GM04504 (cell line): ENCODE measurements around the gene SDHAF2.
A peak's percentile ranks its signal among the peaks of the same experiment; 100 is the strongest.
"Not testable (repeated sequence)": the region's sequence is repeated elsewhere in the genome, so short reads cannot be mapped to it uniquely, and the experiment has no call there.

Experiments
- DNase-seq: peaks from one replicate; pipeline ENCODE4 v3.0.0-alpha.2; 2012; ENCODE audit warnings: low read depth

SDHAF2 gene

GRCh38 chr11:61425367-61426131, 4.4 kb upstream of the SDHAF2 start:
- no peak for DNase-seq

- peak; percentile 32 for DNase-seq
Observed at GRCh38 chr11:61429346-61429690, 606 bp upstream of the SDHAF2 start.

- DNase-seq = not testable (repeated sequence)
Observed at GRCh38 chr11:61430839-61431238, 915 bp downstream of the SDHAF2 start.

- DNase-seq = no peak
Observed at GRCh38 chr11:61437496-61437895, 7.6 kb downstream of the SDHAF2 start.

GRCh38 chr11:61439615-61440014, 9.7 kb downstream of the SDHAF2 start:
- no peak for DNase-seq

GRCh38 chr11:61442616-61443015, 12.7 kb downstream of the SDHAF2 start:
- no peak for DNase-seq

GRCh38 chr11:61445516-61445915, 15.6 kb downstream of the SDHAF2 start:
- DNase-seq = no peak

GRCh38 chr11:61446211-61446651, 16.3 kb downstream of the SDHAF2 start:
- peak; percentile 91 for DNase-seq

- no peak for DNase-seq
Observed at GRCh38 chr11:61447601-61448551, 18.0 kb downstream of the SDHAF2 start.

GRCh38 chr11:61448552-61448927, 18.6 kb downstream of the SDHAF2 start:
- DNase-seq = no peak

GRCh38 chr11:61452825-61453224, 22.9 kb downstream of the SDHAF2 start:
- DNase-seq = no peak

GRCh38 chr11:61453695-61454094, 23.8 kb downstream of the SDHAF2 start:
- DNase-seq = no peak

- DNase-seq = no peak
Observed at GRCh38 chr11:61454520-61454919, 24.6 kb downstream of the SDHAF2 start.

GRCh38 chr11:61460474-61460881, 30.6 kb downstream of the SDHAF2 start:
- DNase-seq = no peak

GRCh38 chr11:61460986-61461385, 31.1 kb downstream of the SDHAF2 start:
- no peak for DNase-seq

GRCh38 chr11:61467602-61468001, 37.7 kb downstream of the SDHAF2 start:
- DNase-seq = not testable (repeated sequence)

GRCh38 chr11:61468002-61468401, 38.1 kb downstream of the SDHAF2 start:
- no peak for DNase-seq

- no peak for DNase-seq
Observed at GRCh38 chr11:61472282-61472681, 42.4 kb downstream of the SDHAF2 start.

- no peak for DNase-seq
Observed at GRCh38 chr11:61472868-61473267, 42.9 kb downstream of the SDHAF2 start.

GRCh38 chr11:61473370-61474012, 43.6 kb downstream of the SDHAF2 start:
- DNase-seq = no peak

GRCh38 chr11:61474013-61474643, 44.2 kb downstream of the SDHAF2 start:
- DNase-seq = no peak

- DNase-seq = no peak
Observed at GRCh38 chr11:61475433-61475832, 45.5 kb downstream of the SDHAF2 start.
